ENCODE data around the gene USP5.

The USP5 gene

GRCh38 chr12:6822426-6823135 lies 29.4 kb upstream of the USP5 start:
- TF ChIP-seq EZH2phosphoT487 (IDR thresholded peaks at IDR 0.05; ENCODE audit: borderline replicate concordance, low read length) (no peak), CTCF (IDR thresholded peaks at IDR 0.05; ENCODE audit: low read depth, low read length, poor library complexity, severe bottlenecking) (no peak)
- Histone ChIP-seq H3K79me2 (ENCODE audit: control insufficient read depth, low read length) (no peaks in the 10 kb centered on the region), H4K20me1 (ENCODE audit: control insufficient read depth, insufficient read depth, low read depth, low read length) (no peaks in the 10 kb centered on the region), H3K9me2 (replicated peaks; ENCODE audit: control insufficient read depth, low read length) (no peaks in the 10 kb centered on the region), H3K27ac (ENCODE audit: low read depth, low read length) (no peak overlapping the region), H3K4me3 (ENCODE audit: low read length) (no peak overlapping the region), H3K9me3 (ENCODE audit: control insufficient read depth, insufficient read depth, low read length) (no peaks in the 10 kb centered on the region), H3K36me3 (ENCODE audit: control insufficient read depth, low read length) (no peaks in the 10 kb centered on the region), H3K27me3 (ENCODE audit: control insufficient read depth, low read length) (peaks cover 76% of the 10 kb centered on the region), H3F3A (ENCODE audit: control insufficient read depth, insufficient read depth) (no peaks in the 10 kb centered on the region), H3K4me1 (ENCODE audit: control insufficient read depth, low read length) (peaks cover 15% of the 10 kb centered on the region), H3K4me2 (ENCODE audit: low read length) (no peak overlapping the region)

GRCh38 chr12:6823182-6824084 lies 28.5 kb upstream of the USP5 start:
- H4K20me1 ChIP-seq (ENCODE audit: control insufficient read depth, insufficient read depth, low read depth, low read length), result no peaks in the 10 kb centered on the region
- no peaks in the 10 kb centered on the region for H3K36me3 ChIP-seq (ENCODE audit: control insufficient read depth, low read length)
- peaks cover 21% of the 10 kb centered on the region for H3K4me1 ChIP-seq (ENCODE audit: control insufficient read depth, low read length)
- TF ChIP-seq CTCF (IDR thresholded peaks at IDR 0.05; ENCODE audit: low read depth, low read length, poor library complexity, severe bottlenecking) (no peak), EZH2phosphoT487 (IDR thresholded peaks at IDR 0.05; ENCODE audit: borderline replicate concordance, low read length) (no peak)
- H3K27ac ChIP-seq (ENCODE audit: low read depth, low read length), result no peak overlapping the region
- H3K79me2 ChIP-seq (ENCODE audit: control insufficient read depth, low read length), result no peaks in the 10 kb centered on the region
- H3K4me3 ChIP-seq (ENCODE audit: low read length), result no peak overlapping the region
- no peak overlapping the region for H3K4me2 ChIP-seq (ENCODE audit: low read length)
- H3K9me3 ChIP-seq (ENCODE audit: control insufficient read depth, insufficient read depth, low read length), result no peaks in the 10 kb centered on the region
- no peaks in the 10 kb centered on the region for H3K9me2 ChIP-seq (replicated peaks; ENCODE audit: control insufficient read depth, low read length)
- H3F3A ChIP-seq (ENCODE audit: control insufficient read depth, insufficient read depth), result no peaks in the 10 kb centered on the region
- H3K27me3 ChIP-seq (ENCODE audit: control insufficient read depth, low read length), result peaks cover 82% of the 10 kb centered on the region

- H3K4me3 ChIP-seq (ENCODE audit: low read length), result no peak overlapping the region
- H3K36me3 ChIP-seq (ENCODE audit: control insufficient read depth, low read length), result no peaks in the 10 kb centered on the region
- no peaks in the 10 kb centered on the region for H4K20me1 ChIP-seq (ENCODE audit: control insufficient read depth, insufficient read depth, low read depth, low read length)
- no peak overlapping the region for H3K4me2 ChIP-seq (ENCODE audit: low read length)
- H3K27ac ChIP-seq (ENCODE audit: low read depth, low read length), result no peak overlapping the region
- H3F3A ChIP-seq (ENCODE audit: control insufficient read depth, insufficient read depth), result no peaks in the 10 kb centered on the region
- no peaks in the 10 kb centered on the region for H3K9me3 ChIP-seq (ENCODE audit: control insufficient read depth, insufficient read depth, low read length)
- peaks cover 90% of the 10 kb centered on the region for H3K27me3 ChIP-seq (ENCODE audit: control insufficient read depth, low read length)
- no peaks in the 10 kb centered on the region for H3K9me2 ChIP-seq (replicated peaks; ENCODE audit: control insufficient read depth, low read length)
- TF ChIP-seq EZH2phosphoT487 (IDR thresholded peaks at IDR 0.05; ENCODE audit: borderline replicate concordance, low read length) (no peak), CTCF (IDR thresholded peaks at IDR 0.05; ENCODE audit: low read depth, low read length, poor library complexity, severe bottlenecking) (no peak)
- H3K4me1 ChIP-seq (ENCODE audit: control insufficient read depth, low read length), result peaks cover 28% of the 10 kb centered on the region
- H3K79me2 ChIP-seq (ENCODE audit: control insufficient read depth, low read length), result no peaks in the 10 kb centered on the region
Measured at GRCh38 chr12:6824085-6824775, 27.7 kb upstream of the USP5 start.
